UCSD-AML1 (cell line): ENCODE data around the gene IL16.
A peak's percentile ranks its signal among the peaks of the same experiment; 100 is the strongest.

ENCODE experiments used
- DNase-seq: peaks from one replicate; lab custom pipeline; 2025; ENCODE audit not compliant: unreplicated experiment; lab: John Stamatoyannopoulos, UW

The IL16 gene

DNA sequence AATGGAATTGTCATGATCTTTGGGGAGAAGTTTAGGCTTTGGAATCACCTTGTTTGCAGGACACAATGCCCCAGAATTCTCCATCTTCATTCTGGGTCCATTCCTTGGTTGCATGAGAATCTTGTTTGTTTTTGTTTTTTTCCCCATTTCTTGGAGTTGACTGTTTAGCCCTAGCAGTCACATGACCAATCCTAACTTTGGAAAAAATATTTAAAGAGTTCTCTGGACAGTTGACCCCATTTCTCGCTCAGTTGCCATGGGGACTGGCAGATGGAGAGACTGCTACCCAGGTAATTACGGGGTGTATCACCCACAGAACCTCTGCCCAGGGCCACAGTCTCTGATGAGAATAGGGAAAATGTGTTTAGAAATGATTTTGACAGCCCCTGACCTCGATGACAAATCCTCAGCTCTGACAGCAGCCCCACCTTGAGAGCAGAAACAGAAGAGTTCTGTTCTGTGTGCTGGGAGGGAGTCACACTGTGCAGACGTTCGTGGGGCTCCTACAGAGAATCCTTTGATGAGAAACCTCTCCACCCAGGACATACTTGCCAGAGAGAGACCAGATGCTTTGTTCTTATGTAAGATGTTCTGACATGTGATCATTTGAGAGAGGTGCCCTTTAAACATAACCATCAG lies 57.7 kb downstream of the IL16 start:
- DNase-seq, result no peak

DNA sequence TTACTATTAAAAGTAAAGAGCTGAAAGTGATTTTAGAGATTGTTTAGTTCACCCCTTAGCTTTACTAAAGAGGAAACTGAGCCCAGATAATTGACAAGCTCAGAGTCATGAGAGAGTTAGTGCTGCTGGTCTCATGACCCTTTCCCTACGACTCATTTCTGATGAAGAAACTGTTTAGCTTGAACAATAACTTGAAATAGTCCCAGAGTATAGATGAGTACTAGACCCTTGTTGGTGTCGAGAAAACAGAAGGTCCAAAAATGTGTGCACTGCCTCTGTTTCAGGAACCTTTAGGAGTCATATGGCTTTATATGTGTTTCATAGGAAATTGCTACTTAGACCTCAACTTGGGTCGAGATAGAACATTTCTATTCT lies 58.2 kb downstream of the IL16 start:
- no peak for DNase-seq

DNA sequence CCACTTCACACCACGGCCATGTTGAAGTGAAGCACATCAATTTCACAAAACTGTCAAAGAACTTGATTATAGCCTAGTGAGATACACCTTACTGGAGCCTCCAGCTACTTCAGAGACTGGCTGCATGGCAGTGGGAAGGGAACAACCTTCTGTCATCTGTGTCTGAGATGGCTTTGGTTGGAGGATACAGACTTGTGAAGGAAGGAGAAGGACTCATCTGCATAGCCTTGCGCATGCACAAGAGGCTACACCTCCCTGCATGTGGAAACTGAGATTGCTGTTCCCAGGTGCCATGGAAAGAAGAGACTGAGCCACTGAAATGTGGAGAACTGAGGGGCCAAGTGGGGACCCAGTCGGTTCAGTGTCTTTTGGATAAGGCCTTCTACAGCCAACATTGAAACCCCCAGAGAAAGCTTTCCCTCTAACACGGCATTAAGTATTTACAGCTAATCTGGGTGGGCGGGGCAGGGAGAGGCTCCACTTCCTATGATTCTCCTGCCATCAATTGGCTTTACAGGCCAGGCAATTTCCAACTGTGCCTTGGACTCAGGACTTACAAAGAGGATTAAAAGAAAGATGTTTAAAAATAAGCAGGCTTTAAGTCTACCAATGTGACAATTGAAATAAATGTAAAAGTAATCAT lies 58.8 kb downstream of the IL16 start:
- DNase-seq, result no peak

DNA sequence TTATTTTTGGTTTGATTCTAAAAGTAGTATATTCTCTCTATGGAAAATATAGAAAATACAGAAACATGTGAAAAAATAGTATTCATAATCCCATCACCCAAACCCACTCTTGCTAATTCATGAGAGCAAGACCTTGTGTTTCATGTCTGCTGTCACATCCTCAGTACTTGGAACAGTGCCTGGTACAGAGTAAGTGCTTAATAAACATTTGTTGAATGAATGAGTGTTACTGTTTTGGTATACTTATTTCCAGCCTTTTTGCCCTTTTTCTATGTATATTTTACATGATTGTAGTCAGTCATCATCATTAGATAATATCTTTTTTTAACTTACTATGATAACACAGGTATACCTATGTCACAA lies 59.3 kb downstream of the IL16 start:
- no peak for DNase-seq

DNA sequence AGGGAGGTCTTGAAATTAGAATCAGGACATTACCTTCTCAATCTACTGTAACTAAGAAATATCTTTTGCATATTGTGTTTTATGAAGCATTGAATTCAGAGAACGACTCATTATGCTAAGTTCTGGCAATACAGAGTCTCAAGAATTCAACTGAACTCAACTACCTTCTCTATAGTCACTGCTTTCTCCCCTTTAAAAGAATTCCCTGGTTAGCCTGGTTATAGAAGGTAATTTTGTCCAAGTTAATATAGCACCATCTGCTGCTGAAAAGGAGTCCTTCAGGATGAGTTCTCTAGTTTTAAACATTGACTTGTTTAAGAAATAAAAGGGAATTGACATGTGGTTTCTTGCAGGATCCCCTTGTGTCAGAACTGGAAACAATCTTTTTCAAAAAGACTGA lies 60.2 kb downstream of the IL16 start:
- no peak for DNase-seq

DNA sequence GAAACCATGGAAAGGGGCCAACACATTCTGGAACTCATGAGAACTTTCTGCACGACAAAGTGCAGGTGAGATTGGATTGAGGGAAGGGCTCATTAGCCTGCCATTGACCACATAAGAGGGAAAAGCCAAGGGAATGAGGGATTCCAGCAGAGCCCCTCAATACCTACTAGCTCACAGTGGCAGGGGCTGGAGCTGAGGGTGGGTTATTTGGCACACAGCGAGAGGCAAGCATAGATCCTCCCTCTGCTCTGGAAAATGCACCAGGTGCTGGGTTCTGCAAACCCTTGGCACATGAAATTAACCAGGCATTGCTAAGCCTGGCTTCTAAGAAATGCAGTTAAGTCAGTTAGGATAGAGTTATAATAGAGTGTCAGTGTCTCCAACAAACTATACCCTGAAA lies 60.8 kb downstream of the IL16 start:
- no peak for DNase-seq

DNA sequence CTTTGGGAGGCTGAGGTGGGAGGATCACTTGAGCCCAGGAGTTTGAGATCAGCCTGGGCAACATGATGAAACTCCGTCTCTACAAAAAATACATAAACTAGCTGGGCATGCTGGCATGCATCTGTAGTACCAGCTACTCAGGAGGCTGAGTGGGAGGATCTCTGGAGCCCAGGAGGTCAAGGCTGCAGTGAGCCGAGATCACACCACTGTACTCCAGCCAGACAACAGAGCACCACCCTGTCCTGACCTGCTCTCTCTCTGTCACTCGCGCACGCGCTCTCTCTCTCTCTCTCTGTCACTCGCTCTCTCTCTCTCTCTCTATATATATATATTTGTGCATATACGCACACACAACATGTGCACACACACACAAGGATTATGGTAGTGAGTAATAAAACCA lies 61.8 kb downstream of the IL16 start:
- DNase-seq, result no peak

DNA sequence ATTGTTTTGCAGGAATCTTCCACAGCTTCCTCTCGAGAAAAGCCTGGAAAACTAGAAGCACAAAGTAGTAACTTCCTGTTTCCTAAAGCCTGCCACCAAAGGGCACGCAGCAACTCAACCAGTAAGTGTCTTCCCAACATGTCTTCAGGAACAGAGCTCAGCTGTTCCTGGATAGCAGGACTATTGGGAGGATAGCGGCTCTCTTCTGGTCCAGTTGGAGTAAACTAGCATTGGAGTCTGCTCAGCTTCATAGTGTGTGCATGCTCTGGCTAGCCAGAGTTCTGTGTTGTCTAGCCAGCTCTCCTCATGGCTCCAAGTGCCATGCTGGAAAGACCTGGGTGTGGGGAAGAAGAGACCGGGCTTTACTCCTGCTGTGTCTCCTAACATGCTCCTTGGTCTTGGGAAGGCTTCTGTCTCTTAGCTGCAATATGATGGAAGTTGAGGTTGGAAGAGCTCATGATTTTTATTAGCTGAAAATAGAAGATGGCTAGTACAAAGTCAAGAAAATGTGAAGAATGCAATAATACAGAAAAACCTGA lies 63.1 kb downstream of the IL16 start:
- no peak for DNase-seq

DNA sequence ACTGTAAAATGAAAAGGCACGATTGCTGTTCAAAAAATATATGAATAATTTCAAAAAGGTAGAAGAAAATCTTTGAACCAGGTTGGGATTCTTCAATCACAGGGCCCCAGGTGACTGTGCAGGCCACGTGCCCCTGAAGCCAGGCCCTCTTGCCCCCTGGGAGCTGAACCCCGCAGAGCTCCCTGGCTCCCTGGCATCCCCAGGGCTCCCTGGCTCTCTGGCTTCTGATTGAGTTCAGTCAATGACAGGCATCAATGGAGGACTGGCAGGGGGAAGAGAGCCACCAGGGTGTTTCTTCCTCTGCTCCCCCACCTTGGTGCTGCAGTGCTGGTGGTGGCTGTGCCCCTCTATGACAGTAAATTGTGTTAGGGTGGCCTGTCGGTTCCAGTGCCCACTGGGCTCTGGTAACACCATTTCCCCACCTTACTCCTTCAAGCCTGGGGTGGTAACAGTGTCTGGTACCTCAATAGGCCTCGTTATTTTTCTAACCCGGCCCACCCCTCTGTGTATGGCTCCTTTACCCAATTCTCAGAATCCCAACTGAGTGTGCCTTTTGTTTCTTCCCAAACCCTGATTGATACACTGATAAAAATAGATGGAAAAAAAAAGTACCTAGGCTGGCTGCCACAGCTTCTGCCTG lies 64.6 kb downstream of the IL16 start:
- no peak for DNase-seq

DNA sequence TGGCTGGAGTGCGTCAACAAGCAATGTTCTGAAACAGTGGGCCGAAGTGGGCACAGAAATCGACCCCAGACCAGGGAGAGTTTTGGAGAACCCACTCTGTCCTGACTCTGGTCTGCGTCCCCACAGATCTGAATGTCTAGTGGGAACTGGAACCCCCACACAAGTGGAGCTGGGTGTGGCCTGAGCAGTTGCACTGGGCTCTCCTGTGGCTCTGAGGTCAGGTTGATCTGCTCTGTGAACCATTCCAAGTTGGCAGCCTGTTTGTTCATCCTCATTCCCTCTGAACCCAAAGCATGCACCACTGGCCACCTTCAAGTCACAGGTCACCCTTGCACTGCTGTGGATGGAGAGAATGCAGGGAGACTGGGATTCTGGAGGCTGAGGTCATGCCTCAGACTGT lies 66.8 kb downstream of the IL16 start:
- no peak for DNase-seq

DNA sequence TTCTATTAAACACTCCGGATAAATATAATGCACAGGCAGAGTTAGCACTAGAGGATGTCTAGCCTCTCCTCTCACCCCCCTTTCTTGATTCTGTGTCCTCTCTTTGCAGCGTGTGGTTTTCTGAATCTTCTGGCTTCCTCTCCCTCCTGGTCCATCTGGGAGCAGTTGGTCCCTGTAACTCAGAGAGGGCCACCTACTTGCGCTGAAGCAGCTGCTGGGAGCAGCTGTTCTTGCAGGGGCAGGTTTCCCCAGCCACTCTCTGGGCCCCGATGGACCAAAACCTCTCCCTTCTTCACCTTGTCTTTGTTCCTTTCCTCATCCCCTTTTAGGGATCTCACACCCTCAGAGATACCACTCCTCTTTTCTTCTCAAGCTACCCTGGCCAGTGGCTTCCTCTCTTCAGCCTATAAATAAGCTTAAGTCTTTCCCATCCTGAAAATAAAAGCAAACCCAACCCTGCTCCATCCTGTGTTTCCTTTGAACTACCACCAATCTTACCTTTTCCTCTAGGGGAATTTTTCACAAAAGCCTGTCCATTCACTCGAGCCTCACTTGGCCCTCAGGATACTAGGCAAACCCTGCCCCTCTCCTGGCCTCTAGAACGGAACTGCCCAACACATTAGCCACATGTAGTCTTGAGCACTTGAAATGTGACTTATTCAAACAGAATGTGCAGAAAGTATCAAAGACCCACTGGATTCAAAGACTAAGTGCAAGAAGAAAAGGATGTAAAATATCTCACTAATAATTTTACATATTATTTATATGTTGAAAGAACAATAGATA lies 67.6 kb downstream of the IL16 start:
- no peak for DNase-seq

DNA sequence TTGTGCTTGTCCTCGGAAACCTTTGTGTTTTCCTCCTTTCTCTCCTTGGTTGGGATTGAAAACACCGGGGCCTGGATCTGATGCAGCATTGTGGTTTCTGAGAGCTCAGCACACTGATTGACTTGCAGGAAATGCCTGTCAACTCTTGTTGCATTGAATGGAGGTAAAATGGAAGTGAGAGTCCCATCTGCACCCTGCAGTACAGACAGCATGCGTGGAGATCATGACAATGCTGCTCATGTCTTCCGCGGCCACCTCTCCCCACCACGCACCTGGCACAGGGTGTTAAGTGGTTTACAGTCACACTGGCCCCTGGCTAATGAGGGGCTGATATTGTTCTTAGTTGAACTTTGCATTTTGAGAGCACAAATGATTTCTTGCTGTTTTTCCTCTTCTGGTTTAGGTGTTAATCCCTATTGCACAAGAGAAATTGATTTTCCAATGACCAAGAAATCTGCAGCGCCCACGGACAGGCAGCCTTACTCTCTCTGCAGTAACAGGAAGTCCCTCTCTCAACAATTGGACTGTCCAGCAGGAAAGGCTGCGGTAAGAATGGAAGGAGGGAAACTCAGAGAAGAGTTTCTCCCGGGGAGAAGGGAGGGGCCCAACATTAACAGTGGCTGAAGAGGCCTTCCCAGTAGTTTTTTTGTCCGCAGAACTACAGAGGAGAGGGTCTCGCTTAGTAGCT lies 68.7 kb downstream of the IL16 start:
- no peak for DNase-seq

DNA sequence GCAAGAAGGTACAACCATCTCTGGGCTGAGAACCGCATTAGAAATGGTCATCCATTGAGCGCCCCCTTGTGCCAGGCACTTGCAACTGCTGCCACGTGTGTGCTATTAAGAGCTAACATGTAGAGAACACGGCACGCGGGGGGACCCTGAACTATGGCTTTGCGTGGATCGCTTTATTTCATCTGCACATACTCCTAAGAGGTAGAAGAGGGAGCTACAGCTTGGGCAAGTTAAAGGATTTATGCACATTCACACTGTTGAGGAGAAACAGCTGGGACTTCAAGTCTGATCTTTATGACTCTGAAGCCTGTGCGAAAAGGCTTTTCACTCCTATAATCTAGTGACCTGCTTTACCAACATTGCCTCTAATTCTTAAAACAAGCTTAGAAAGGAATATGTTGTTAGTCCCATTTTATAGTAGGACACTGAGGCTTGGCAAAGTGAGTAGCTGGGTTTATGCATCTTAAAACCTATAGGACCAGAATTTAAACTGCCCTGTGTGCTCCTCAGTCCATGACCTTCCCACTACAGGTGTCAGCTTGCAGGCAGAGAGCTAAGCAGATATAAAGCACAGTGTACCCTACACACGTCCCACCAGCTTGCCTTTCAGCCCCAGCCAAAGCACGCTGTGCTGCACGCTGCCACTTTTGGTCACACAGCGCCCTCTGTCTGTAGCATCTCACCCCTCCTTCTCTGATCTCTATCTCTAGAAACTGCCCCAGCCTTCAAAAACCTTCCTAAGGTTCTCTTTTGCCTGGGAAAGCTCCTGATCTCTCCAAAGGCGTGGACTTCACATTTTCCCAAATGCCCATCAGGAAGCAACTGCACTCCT lies 69.5 kb downstream of the IL16 start:
- peak; percentile 80 for DNase-seq

DNA sequence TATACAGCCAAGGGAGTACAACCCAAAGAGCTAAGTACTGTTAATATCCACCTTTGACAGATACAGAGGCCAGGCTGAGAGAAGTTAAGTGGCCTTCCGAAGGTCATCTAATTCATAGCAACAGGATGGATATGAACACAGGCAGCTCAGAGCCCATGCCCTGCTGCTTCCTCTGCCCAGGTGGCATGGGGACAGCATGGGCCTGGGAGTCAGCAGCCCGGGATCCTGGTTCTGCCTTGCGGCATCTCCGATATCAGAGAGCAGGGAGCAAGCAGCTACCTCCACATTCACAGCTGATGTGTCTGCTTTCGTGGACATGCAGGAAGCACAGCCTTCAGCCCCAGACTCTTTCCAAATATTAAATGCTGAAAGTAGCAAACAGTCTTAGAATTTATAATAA lies 71.7 kb downstream of the IL16 start:
- no peak for DNase-seq

DNA sequence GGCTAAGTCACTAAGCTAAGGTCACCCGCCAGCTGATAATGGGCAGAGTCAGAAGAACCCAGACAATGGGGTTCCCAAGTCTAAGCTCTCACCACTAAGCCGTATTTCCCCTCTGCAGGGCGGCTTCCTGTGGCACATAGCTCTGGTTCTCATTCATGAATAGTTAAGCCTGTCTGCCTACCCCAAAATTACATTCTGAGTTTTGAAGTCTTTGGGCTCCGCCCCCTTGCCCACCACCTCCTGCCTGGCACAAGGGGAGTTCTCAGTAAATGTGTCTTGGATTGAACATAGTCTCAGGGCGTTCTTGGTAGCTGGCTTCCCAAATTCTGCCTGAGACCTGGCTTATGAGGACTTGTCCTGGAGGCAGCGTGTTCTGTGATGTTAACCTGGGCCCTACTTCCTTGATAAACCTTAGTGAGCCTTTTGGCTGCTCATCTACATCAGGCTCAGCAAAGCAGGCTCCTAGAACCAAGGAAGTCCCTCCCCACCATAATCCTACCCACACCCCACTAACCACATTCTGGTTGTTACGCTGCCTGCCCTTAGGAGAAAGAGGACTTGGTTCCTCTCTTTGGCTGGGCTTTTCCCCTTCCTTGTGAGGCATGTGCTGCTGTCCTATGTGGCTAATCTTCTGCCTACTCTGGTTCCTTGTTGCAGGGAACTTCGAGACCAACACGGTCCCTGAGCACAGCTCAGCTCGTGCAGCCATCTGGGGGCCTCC lies 72.4 kb downstream of the IL16 start:
- peak; percentile 33 for DNase-seq

DNA sequence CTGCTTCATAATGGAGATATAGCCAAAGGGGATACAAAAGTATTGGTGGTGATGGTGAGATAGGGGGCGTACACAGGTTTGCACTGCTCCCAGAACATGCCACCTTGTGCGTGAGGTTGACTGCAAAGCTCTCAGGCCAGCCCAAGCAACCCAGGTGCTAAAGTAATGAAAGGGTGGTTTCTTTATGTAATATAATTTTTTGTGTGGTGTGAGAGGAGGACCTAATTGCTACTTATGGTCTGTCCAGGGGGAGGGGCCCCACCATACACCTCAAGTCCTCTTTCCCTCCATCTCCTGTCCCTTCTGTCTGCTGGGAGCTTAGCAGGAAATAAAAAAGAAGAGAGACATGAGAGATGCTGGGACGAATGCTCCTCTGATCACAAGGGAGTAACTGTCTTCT lies 73.5 kb downstream of the IL16 start:
- DNase-seq, result no peak

DNA sequence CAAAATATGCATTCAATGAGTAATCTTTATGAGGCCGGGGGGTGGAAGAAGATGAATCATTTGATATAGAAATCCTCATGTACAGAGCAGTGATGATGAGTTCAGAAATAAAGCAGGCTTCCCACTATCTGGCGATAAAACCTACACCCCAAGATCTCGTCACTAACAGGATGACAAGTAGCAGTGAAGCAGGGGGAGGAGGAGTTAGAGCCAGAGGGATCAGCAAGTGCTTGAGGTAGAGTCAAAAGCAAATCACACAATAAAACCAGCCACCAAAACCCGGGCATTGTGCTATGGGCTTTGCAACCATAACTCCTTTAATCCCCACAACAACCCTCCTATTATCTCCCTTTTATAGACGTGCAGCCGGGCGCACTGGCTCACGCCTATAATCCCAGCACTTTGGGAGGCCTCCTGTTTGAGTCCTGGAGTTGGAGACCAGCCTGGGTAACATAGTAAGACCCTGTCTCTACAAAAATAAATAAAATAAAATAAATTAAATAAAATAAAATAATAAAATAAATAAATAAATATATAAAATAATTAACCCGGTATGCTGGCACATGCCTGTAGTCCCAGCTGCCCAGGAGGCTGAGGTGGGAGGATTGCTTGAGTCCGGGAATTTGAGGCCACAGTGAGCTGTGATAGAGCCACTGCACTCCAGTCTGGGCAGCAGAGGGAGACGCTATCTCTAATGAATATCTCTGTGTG lies 74.3 kb downstream of the IL16 start:
- DNase-seq, result no peak

DNA sequence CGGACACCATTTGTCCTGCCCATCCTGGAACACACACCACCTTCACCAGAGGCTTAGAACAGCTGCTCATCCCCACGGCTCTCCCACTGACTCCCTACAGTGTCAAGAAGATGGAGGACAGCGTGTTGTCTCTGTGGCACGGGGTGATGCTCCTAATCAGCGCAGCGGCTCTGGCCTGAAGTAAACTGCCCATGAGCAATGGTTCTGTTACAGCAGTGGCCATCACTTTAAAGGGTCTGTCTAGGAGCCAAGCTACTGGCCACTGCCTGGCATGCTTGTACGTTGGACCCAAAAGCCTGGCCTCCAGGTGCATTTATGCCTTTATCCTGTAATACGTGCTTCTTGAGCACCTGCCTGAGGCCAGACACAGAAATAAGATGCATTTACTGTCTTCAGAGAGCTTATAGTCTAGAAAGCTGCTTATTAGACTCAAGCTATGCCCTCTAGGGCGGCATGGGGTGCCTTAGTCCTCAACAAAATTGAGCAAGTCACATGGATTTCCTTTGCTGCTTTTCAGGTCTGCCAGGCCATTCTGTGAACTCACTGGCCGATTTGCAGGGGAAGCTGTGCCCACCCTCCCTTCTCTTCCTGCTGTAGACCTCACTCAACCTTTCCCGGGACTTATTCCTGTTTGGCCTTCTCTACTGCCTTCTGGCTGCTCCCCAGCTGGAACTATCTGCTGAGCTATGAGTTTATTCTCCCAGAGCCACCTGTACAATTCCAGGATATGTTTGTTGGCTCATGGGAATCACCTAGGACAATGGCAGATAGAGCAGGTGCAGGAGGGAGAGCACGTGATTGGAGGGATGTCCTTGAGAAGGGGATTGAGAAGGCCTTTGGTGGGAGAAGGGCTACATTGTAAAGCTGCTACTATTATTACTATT lies 75.3 kb downstream of the IL16 start:
- DNase-seq, result no peak
